Adrenal gland (tissue), 5 donors: Measurements from ENCODE around the gene STK38.

Experiments used
- CTCF ChIP-seq, 6 experiments: fragments of 450-650 bp in 4 of 6; fragments of 200-600 bp in 2 of 6; sonication (generic) in 1 of 6; IDR thresholded peaks; 1 replicate in 5 of 6; 2 replicates in 1 of 6; pipeline versions ENCODE4 v1.5.1 to v1.8.0; 2016 to 2021; ENCODE audit warnings: antibody characterized with exemption in 6 of 6, mild to moderate bottlenecking in 2 of 6, moderate library complexity in 1 of 6
- POLR2A ChIP-seq, 2 donors: fragments of 450-650 bp; IDR thresholded peaks; one replicate each; pipeline ENCODE4 v1.6.1; 2017; ENCODE audit warnings: antibody characterized with exemption in 2 of 2, mild to moderate bottlenecking in 2 of 2, moderate library complexity in 1 of 2
- donor health status: DM: no; HTN: no; CAD: no.

GRCh38 chr6:36580184-36580526, 32.9 kb upstream of the STK38 start:
- TF ChIP-seq CTCF (IDR thresholded peaks at IDR 0.05) (no peak), POLR2A (IDR thresholded peaks at IDR 0.05) (no peak)
